IPS-NIHi7 (cell line): Measurements from ENCODE around the gene TWIST2.

Experiments
- DNase-seq: peaks from one replicate; pipeline ENCODE4 v3.0.0; 2012; ENCODE audit warnings: mixed read lengths; ENCODE audit errors: extremely low spot score

TWIST2 gene

DNA sequence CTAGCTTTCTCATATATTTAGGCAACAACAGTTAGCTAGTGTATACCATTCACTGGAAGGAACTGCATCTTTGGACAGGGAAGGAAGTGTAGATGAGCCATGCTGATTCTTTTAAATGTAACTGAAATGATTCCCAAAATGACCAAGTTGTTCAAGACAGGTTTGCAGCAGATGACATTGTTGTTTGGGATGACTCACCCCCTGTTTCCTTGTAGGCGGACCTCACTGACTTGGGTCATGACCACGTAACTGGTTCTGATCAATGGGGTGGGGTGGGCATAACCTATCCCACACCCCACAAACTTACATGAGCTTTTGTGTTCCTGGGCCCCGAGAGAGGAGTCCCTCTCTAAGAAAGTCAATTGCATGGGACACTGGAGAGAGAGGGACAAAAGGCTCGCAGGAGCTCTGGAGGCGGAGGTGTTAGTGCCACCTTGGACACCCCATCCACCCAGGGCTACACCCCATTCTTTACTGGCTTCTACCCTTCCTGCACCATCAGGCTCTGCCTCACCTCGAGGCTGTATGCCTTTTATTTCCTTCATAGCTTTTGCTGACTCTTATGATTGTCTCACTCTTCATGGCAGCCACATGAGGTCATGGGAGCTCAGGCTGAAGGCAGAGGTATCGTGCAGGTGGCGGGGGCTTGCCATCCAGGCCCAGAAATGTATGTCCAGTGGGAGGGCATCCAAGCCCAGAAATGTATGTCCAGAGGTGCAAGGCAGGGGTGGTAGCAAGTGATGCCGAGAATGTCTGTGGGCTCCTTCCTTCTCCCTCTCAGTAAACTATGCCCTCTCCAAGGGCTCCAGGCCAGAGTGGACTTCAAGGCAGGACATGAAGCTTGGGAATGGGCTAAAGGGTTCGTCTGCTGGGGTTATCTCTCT is 108.0 kb downstream of the TWIST2 start:
- DNase-seq: no peak

DNA sequence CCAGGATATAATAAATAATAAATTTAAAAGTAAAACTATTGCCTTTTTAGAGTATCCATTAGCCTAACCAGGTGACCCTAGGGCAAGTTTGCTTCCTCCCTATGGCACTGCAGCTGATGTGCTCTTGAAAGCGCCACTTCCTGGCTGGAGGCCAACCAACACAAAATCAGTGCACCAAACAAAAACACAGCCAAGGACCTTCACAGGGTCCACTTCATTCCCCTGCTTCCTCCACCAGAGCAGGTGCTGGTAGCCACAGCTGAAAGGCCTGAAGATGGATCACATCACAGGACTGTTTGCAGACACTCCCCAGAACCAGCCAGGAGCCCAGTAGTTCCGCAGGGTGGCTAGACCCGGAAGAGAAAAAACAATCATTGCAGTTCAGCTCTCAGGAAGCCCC is 108.8 kb downstream of the TWIST2 start:
- no peak for DNase-seq
